Colon (tissue), 2 donors: ENCODE results near the gene MAGEH1.
"Not testable (repeated sequence)": the region's sequence is repeated elsewhere in the genome, so short reads cannot be mapped to it uniquely, and the experiment has no call there.

Experiments used
- FAIRE-seq: peaks from 2 replicates; lab custom pipeline; 2012; peaks lifted over from hg19 to GRCh38; lab: Jason Lieb, UNC
- donor health status: control.
- donor health status: control.

Gene MAGEH1

GRCh38 chrX:55451990-55452832, at the start of gene MAGEH1:
Gene MAGEH1, plus strand, starts transcription at chrX:55452127. Its CDS starts 248 bp downstream, at chrX:55452375.
- no peak for FAIRE-seq

- not testable (repeated sequence) for FAIRE-seq
Measured at GRCh38 chrX:55427079-55427478, 24.8 kb upstream of the MAGEH1 start.

- not testable (repeated sequence) for FAIRE-seq
Measured at GRCh38 chrX:55443468-55443867, 8.5 kb upstream of the MAGEH1 start.

- FAIRE-seq, result no peak
Measured at GRCh38 chrX:55450259-55450658, 1.7 kb upstream of the MAGEH1 start.

- no peak for FAIRE-seq
Measured at GRCh38 chrX:55451141-55451540, 786 bp upstream of the MAGEH1 start.

- no peak for FAIRE-seq
Measured at GRCh38 chrX:55451626-55451989, 319 bp upstream of the MAGEH1 start.

- no peak for FAIRE-seq
Measured at GRCh38 chrX:55452833-55453124, 852 bp downstream of the MAGEH1 start.

- not testable (repeated sequence) for FAIRE-seq
Measured at GRCh38 chrX:55455708-55456107, 3.8 kb downstream of the MAGEH1 start.

- FAIRE-seq, result not testable (repeated sequence)
Measured at GRCh38 chrX:55459426-55459825, 7.5 kb downstream of the MAGEH1 start.

- not testable (repeated sequence) for FAIRE-seq
Measured at GRCh38 chrX:55459926-55460325, 8.0 kb downstream of the MAGEH1 start.

- FAIRE-seq, result not testable (repeated sequence)
Measured at GRCh38 chrX:55464050-55464449, 12.1 kb downstream of the MAGEH1 start.

- FAIRE-seq, result not testable (repeated sequence)
Measured at GRCh38 chrX:55465108-55465507, 13.2 kb downstream of the MAGEH1 start.

GRCh38 chrX:55465791-55466190, 13.9 kb downstream of the MAGEH1 start:
- peak; percentile 49 for FAIRE-seq

- FAIRE-seq, result not testable (repeated sequence)
Measured at GRCh38 chrX:55479956-55480355, 28.0 kb downstream of the MAGEH1 start.

- no peak for FAIRE-seq
Measured at GRCh38 chrX:55480390-55481062, 28.6 kb downstream of the MAGEH1 start.

GRCh38 chrX:55484948-55485347, 33.0 kb downstream of the MAGEH1 start:
- no peak for FAIRE-seq

- no peak for FAIRE-seq
Measured at GRCh38 chrX:55486736-55487135, 34.8 kb downstream of the MAGEH1 start.

GRCh38 chrX:55487143-55487542, 35.2 kb downstream of the MAGEH1 start:
- no peak for FAIRE-seq

- FAIRE-seq, result no peak
Measured at GRCh38 chrX:55488006-55488592, 36.2 kb downstream of the MAGEH1 start.

- no peak for FAIRE-seq
Measured at GRCh38 chrX:55488593-55489313, 36.8 kb downstream of the MAGEH1 start.

GRCh38 chrX:55489314-55490009, 37.5 kb downstream of the MAGEH1 start, which contains the start of gene USP51:
Gene USP51, minus strand, starts transcription at chrX:55489848. Its CDS starts 909 bp downstream, at chrX:55488939.
- no peak for FAIRE-seq

GRCh38 chrX:55490121-55490520, 38.2 kb downstream of the MAGEH1 start:
- FAIRE-seq, result no peak
